H9 (cell line): ENCODE data around the gene IL12B. TPM values are rescaled to one million over a fixed set of nuclear protein-coding genes. Genes with fewer than 3 reads are reported as not detected.

Source experiments
- DNase-seq: peaks from one replicate; pipeline ENCODE4 v3.0.0-alpha.2; 2017
- H2AFZ ChIP-seq: one replicate; pipeline ENCODE4 v1.6.1; 2013; ENCODE audit warnings: mild to moderate bottlenecking, low read length, control low read depth, moderate library complexity
- H2AK5ac ChIP-seq: 2 replicates; pipeline ENCODE4 v1.6.1; 2013; ENCODE audit warnings: low read length, control low read depth, mixed read lengths; ENCODE audit not compliant: insufficient read length
- H2BK120ac ChIP-seq: one replicate; pipeline ENCODE4 v1.6.1; 2013; ENCODE audit warnings: low read depth, mild to moderate bottlenecking, low read length, control low read depth, inconsistent platforms; ENCODE audit not compliant: poor library complexity, severe bottlenecking
- H2BK12ac ChIP-seq: 2 replicates; pipeline ENCODE4 v1.6.1; 2013; ENCODE audit warnings: low read length, control low read depth, mixed read lengths, low read depth; ENCODE audit not compliant: insufficient read length
- H2BK15ac ChIP-seq: 2 replicates; pipeline ENCODE4 v1.6.1; 2013; ENCODE audit warnings: low read depth, low read length, control low read depth
- H2BK20ac ChIP-seq: one replicate; pipeline ENCODE4 v1.6.1; 2013; ENCODE audit warnings: low read depth, mild to moderate bottlenecking, low read length, control low read depth, inconsistent platforms; ENCODE audit not compliant: poor library complexity, severe bottlenecking
- H2BK5ac ChIP-seq: 2 replicates; pipeline ENCODE4 v1.6.1; 2013; ENCODE audit warnings: low read length, control low read depth, mixed read lengths; ENCODE audit not compliant: insufficient read length
- H3K14ac ChIP-seq: 2 replicates; pipeline ENCODE4 v1.6.1; 2013; ENCODE audit warnings: low read length, control low read depth; ENCODE audit not compliant: insufficient read depth
- H3K18ac ChIP-seq: 2 replicates; pipeline ENCODE4 v1.6.1; 2013; ENCODE audit warnings: low read depth, mild to moderate bottlenecking, mixed read lengths, low read length, control low read depth; ENCODE audit not compliant: insufficient read length
- H3K23ac ChIP-seq: 2 replicates; pipeline ENCODE4 v1.6.1; 2013; ENCODE audit warnings: low read length, control low read depth, mixed read lengths, low read depth; ENCODE audit not compliant: insufficient read length
- H3K23me2 ChIP-seq: 2 replicates; pipeline ENCODE4 v1.6.1; 2013; ENCODE audit warnings: low read depth, mild to moderate bottlenecking, mixed read lengths, low read length, control low read depth; ENCODE audit not compliant: insufficient read length, poor library complexity, severe bottlenecking
- H3K27ac ChIP-seq: 2 replicates; pipeline ENCODE4 v1.5.1; 2013; ENCODE audit warnings: low read length, control low read depth, mixed read lengths, low read depth; ENCODE audit not compliant: insufficient read length
- H3K27me3 ChIP-seq: 2 replicates; pipeline ENCODE4 v1.6.1; 2013; ENCODE audit warnings: low read length, control low read depth, inconsistent platforms; ENCODE audit not compliant: insufficient read depth
- H3K4ac ChIP-seq: 2 replicates; pipeline ENCODE4 v1.6.1; 2013; ENCODE audit warnings: low read depth, mild to moderate bottlenecking, control low read depth, inconsistent platforms, low read length, moderate library complexity
- H3K4me1 ChIP-seq: 2 replicates; pipeline ENCODE4 v1.6.1; 2013; ENCODE audit warnings: low read length, control low read depth, inconsistent platforms; ENCODE audit not compliant: insufficient read depth
- H3K4me2 ChIP-seq: 2 replicates; pipeline ENCODE4 v1.6.1; 2013; ENCODE audit warnings: low read length, control low read depth, mixed read lengths; ENCODE audit not compliant: insufficient read length, insufficient read depth
- H3K56ac ChIP-seq: 2 replicates; pipeline ENCODE4 v1.6.1; 2013; ENCODE audit warnings: low read depth, mild to moderate bottlenecking, mixed read lengths, low read length, control low read depth; ENCODE audit not compliant: insufficient read length
- H3K79me1 ChIP-seq: 2 replicates; pipeline ENCODE4 v1.6.1; 2013; ENCODE audit warnings: low read depth, mild to moderate bottlenecking, moderate library complexity, low read length, control low read depth, inconsistent platforms; ENCODE audit not compliant: insufficient read depth, poor library complexity, severe bottlenecking
- H3K79me2 ChIP-seq: 2 replicates; pipeline ENCODE4 v1.6.1; 2013; ENCODE audit warnings: low read length, control low read depth, inconsistent platforms; ENCODE audit not compliant: insufficient read depth
- H3K9ac ChIP-seq: 2 replicates; pipeline ENCODE4 v1.6.1; 2013; ENCODE audit warnings: low read length, control low read depth, mixed read lengths; ENCODE audit not compliant: insufficient read length; ENCODE audit errors: extremely low read depth
- H3K9me3 ChIP-seq: one replicate; pipeline ENCODE4 v1.6.1; 2013; ENCODE audit warnings: low read depth, low read length, inconsistent platforms; ENCODE audit not compliant: control insufficient read depth
- H3T11ph ChIP-seq: one replicate; pipeline ENCODE4 v1.6.1; 2013; ENCODE audit warnings: mild to moderate bottlenecking, low read length, control low read depth, inconsistent platforms
- H4K20me1 ChIP-seq: one replicate; pipeline ENCODE4 v1.6.1; 2013; ENCODE audit not compliant: control insufficient read depth, insufficient read length, insufficient read depth
- H4K5ac ChIP-seq: 2 replicates; pipeline ENCODE4 v1.6.1; 2013; ENCODE audit warnings: low read depth, mild to moderate bottlenecking, mixed read lengths, low read length, control low read depth; ENCODE audit not compliant: insufficient read length
- H4K8ac ChIP-seq: replicated peaks from 2 replicates; pipeline ENCODE4 v1.6.1; 2013; ENCODE audit warnings: low read length, control low read depth, mixed read lengths, low read depth; ENCODE audit not compliant: insufficient read length
- H4K91ac ChIP-seq: 2 replicates; pipeline ENCODE4 v1.6.1; 2013; ENCODE audit warnings: low read depth, mild to moderate bottlenecking, moderate library complexity, mixed read lengths, low read length, control low read depth; ENCODE audit not compliant: insufficient read length
- H3K27ac Mint-ChIP-seq, 3 experiments: 2 replicates in 2 of 3; 3 replicates in 1 of 3; pipeline ENCODE4 v1.8.0; 2020 to 2021; ENCODE audit warnings: mixed read lengths in 3 of 3, mild to moderate bottlenecking in 1 of 3, moderate library complexity in 1 of 3
- H3K27me3 Mint-ChIP-seq: 2 replicates; pipeline ENCODE4 v1.8.0; 2021; ENCODE audit warnings: low read depth, mild to moderate bottlenecking, moderate library complexity, mixed read lengths
- H3K36me3 Mint-ChIP-seq, 3 experiments: 2 replicates in 2 of 3; 3 replicates in 1 of 3; pipeline ENCODE4 v1.8.0; 2020 to 2021; ENCODE audit warnings: low read depth in 3 of 3, mixed read lengths in 3 of 3; ENCODE audit not compliant: insufficient read depth in 1 of 3
- H3K4me1 Mint-ChIP-seq, 2 experiments: 2 replicates each; pipeline ENCODE4 v1.8.0; 2020; ENCODE audit warnings: mixed read lengths in 2 of 2
- H3K4me3 Mint-ChIP-seq, 2 experiments: 2 replicates in 1 of 2; 3 replicates in 1 of 2; pipeline ENCODE4 v1.8.0; 2020 to 2021; ENCODE audit warnings: mild to moderate bottlenecking in 2 of 2, mixed read lengths in 2 of 2, moderate library complexity in 1 of 2
- H3K9me3 Mint-ChIP-seq, 2 experiments: 2 replicates in 1 of 2; 3 replicates in 1 of 2; pipeline ENCODE4 v1.8.0; 2020; ENCODE audit warnings: mild to moderate bottlenecking in 2 of 2, mixed read lengths in 2 of 2, moderate library complexity in 1 of 2
- CTCF ChIP-seq: fragments of 200-600 bp; sonication (generic); conservative IDR thresholded peaks from 3 replicates; pipeline ENCODE4 v1.8.0; 2021; ENCODE audit warnings: antibody characterized with exemption, mild to moderate bottlenecking
- WGBS: extraction: QIAGEN DNeasy Blood & Tissue Kit; methylation state at CpG from one replicate; pipeline ENCODE4 v1.1.7; 2013; ENCODE audit warnings: missing lambda C conversion rate, low lambda C conversion rate, mixed read lengths; ENCODE audit not compliant: insufficient read length; ENCODE audit errors: extremely low coverage; 5-methylcytosine and 5-hydroxymethylcytosine counted together
- total RNA-seq: library from RNA; stranded (reverse); gene quantifications from 2 replicates; pipeline ENCODE4 v1.2.1, GENCODE V29; 2021

Gene IL12B
- total RNA-seq, 1 experiment from 2014 or later: not detected

GRCh38 chr5:159317849-159318248 is 12.4 kb downstream of the IL12B start:
- no peak overlapping the region for H2BK5ac ChIP-seq
- H3K79me2 ChIP-seq: no peaks in the 10 kb centered on the region
- WGBS: no CpG with 5 or more reads among the region's 2 CpGs

More at GRCh38 chr5:159317849-159318248, 12.4 kb downstream of the IL12B start:
- H4K20me1 ChIP-seq: no peaks in the 10 kb centered on the region
- H2BK20ac ChIP-seq: no peak overlapping the region
- H3K9ac ChIP-seq: no peak overlapping the region
- no peak overlapping the region for H2BK15ac ChIP-seq
- TF ChIP-seq CTCF: no peak
- no peaks in the 10 kb centered on the region for H3K27me3 ChIP-seq
- no peak overlapping the region for H3K56ac ChIP-seq
- no peaks in the 10 kb centered on the region for H3K4me1 ChIP-seq
- H3K4ac ChIP-seq: no peak overlapping the region
- no peak overlapping the region for H2BK12ac ChIP-seq
- no peak for DNase-seq
- Mint-ChIP-seq H3K27me3 (peaks cover 4% of the 10 kb centered on the region), H3K9me3 (no peaks in the 10 kb centered on the region), H3K4me1 (peaks cover 0 to 3% of the 10 kb centered on the region in 2 experiments; a peak in 1 of 4 replicates), H3K36me3 (no peaks in the 10 kb centered on the region), H3K4me3 (no peak overlapping the region), H3K27ac (no peak overlapping the region)
- no peak overlapping the region for H4K91ac ChIP-seq
- H3K23ac ChIP-seq: no peak overlapping the region
- no peaks in the 10 kb centered on the region for H3K79me1 ChIP-seq
- no peaks in the 10 kb centered on the region for H3K9me3 ChIP-seq
- H3K27ac ChIP-seq: no peak overlapping the region
- H3K23me2 ChIP-seq: no peaks in the 10 kb centered on the region
- no peak overlapping the region for H2AK5ac ChIP-seq
- H3K4me2 ChIP-seq: no peak overlapping the region
- H3K18ac ChIP-seq: no peak overlapping the region
- H3K14ac ChIP-seq: no peak overlapping the region
- H4K8ac ChIP-seq: no peak overlapping the region
- H3T11ph ChIP-seq: no peak overlapping the region
- no peak overlapping the region for H2AFZ ChIP-seq
- H4K5ac ChIP-seq: no peak overlapping the region
- no peak overlapping the region for H2BK120ac ChIP-seq
